ENCODE results near the gene ADO.

GRCh38 chr10:62819141-62819920, 14.8 kb downstream of the ADO start:
- TF ChIP-seq CTCF (IDR thresholded peaks at IDR 0.05) (no peak), POLR2A (IDR thresholded peaks at IDR 0.05) (no peak)
